Kasumi-1 (cell line): ENCODE measurements around the gene SYNJ2.

Experiments used
- DNase-seq, 2 experiments: peaks; one replicate each; lab custom pipeline; 2025; lab: John Stamatoyannopoulos, UW

SYNJ2 gene

GRCh38 chr6:158081657-158081935 lies 99.9 kb downstream of the SYNJ2 start:
- no peak for DNase-seq

- DNase-seq = no peak
Observed at GRCh38 chr6:158083455-158084325, 102.0 kb downstream of the SYNJ2 start.

GRCh38 chr6:158085261-158086053 lies 103.8 kb downstream of the SYNJ2 start:
- no peak for DNase-seq

GRCh38 chr6:158086054-158086503 lies 104.4 kb downstream of the SYNJ2 start:
- no peak for DNase-seq

GRCh38 chr6:158086504-158087223 lies 105.0 kb downstream of the SYNJ2 start:
- DNase-seq = peak; percentile 76 to 78

- no peak for DNase-seq
Observed at GRCh38 chr6:158087224-158087867, 105.7 kb downstream of the SYNJ2 start.

GRCh38 chr6:158092806-158093205 lies 111.1 kb downstream of the SYNJ2 start:
- DNase-seq = no peak

- DNase-seq = no peak
Observed at GRCh38 chr6:158095031-158095430, 113.4 kb downstream of the SYNJ2 start.

- DNase-seq = no peak
Observed at GRCh38 chr6:158095671-158096070, 114.0 kb downstream of the SYNJ2 start.

GRCh38 chr6:158103228-158103627 lies 121.6 kb downstream of the SYNJ2 start:
- DNase-seq = no peak

- DNase-seq = no peak
Observed at GRCh38 chr6:158104696-158105095, 123.0 kb downstream of the SYNJ2 start.

- DNase-seq = no peak
Observed at GRCh38 chr6:158109748-158110147, 128.1 kb downstream of the SYNJ2 start.

- DNase-seq = no peak
Observed at GRCh38 chr6:158110986-158111385, 129.3 kb downstream of the SYNJ2 start.

GRCh38 chr6:158111987-158112386 lies 130.3 kb downstream of the SYNJ2 start:
- no peak for DNase-seq

- no peak for DNase-seq
Observed at GRCh38 chr6:158113802-158114201, 132.1 kb downstream of the SYNJ2 start.

- no peak for DNase-seq
Observed at GRCh38 chr6:158115102-158115501, 133.4 kb downstream of the SYNJ2 start.

GRCh38 chr6:158115508-158115907 lies 133.8 kb downstream of the SYNJ2 start:
- no peak for DNase-seq

GRCh38 chr6:158118886-158119285 lies 137.2 kb downstream of the SYNJ2 start:
- DNase-seq = no peak

GRCh38 chr6:158121335-158121734 lies 139.7 kb downstream of the SYNJ2 start:
- no peak for DNase-seq

- DNase-seq = no peak
Observed at GRCh38 chr6:158122048-158122447, 140.4 kb downstream of the SYNJ2 start.

- DNase-seq = no peak
Observed at GRCh38 chr6:158124288-158124687, 142.6 kb downstream of the SYNJ2 start.

GRCh38 chr6:158125271-158125670 lies 143.6 kb downstream of the SYNJ2 start:
- DNase-seq = no peak
